ENCODE results near the gene MED13L.

DNA sequence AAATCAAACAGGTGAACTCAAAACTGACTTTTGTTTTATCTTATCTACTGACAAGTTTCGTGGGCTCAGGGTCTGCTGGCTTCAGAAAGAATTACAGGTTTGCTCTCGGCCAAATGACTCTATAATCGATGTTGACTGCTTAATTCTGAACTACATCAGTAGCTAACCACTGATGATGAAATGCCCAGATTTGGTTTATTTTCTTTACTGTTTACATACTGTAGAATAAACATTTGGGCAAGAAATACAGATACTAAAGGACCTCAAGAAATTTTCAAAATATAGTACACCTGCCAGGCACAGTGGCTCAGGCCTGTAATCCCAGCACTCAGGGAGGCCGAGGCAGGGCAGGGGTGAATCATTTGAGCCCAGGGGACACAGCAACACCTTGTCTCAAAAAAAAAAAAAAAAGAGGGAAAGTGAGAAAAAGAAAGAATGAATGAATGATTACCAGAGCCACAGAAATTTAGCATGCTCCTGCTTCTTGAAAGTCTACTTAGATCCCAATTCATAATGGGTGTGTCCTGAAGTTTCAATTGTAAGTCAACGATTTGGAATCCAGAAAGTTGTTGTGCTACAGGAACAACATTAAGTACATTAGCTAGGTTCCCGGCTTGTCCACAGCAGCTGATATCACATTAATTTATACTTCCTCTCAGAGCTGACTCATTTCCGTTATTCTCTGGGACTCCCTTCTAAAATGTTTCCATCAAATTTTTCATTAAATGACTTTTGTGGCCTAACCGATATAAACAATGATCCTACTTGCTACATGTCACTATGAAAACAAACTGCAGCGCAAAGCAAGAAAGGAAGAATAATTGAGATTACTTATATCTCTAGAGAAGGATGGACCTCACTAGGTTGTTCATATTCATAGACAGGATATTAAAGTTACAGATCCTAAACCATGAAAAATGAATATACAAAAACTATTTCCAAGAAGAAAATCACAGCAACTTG, 134.3 kb downstream of the MED13L start:
- TF ChIP-seq ZNF274 (IDR thresholded peaks at IDR 0.05; ENCODE audit: low read depth, low read length) = no peak
- TF ChIP-seq YY1 (IDR thresholded peaks at IDR 0.05; ENCODE audit: insufficient read depth, insufficient read length) = no peak
- no peak for TF ChIP-seq SUZ12 (IDR thresholded peaks at IDR 0.05; ENCODE audit: extremely low read depth, insufficient read depth, insufficient read length)

Measured in NT2/D1 (cell line).